GM18868 (cell line): ENCODE results near the gene CCDC178.
"Not testable (repeated sequence)": the region's sequence is repeated elsewhere in the genome, so short reads cannot be mapped to it uniquely, and the experiment has no call there.

Experiments
- ATAC-seq: cut with Tn5 transposase; IDR thresholded peaks from one replicate; pipeline ENCODE4 v1.9.1; 2021; ENCODE audit warnings: mild to moderate bottlenecking, moderate library complexity; ENCODE audit not compliant: unreplicated experiment

CCDC178 gene, protein sequence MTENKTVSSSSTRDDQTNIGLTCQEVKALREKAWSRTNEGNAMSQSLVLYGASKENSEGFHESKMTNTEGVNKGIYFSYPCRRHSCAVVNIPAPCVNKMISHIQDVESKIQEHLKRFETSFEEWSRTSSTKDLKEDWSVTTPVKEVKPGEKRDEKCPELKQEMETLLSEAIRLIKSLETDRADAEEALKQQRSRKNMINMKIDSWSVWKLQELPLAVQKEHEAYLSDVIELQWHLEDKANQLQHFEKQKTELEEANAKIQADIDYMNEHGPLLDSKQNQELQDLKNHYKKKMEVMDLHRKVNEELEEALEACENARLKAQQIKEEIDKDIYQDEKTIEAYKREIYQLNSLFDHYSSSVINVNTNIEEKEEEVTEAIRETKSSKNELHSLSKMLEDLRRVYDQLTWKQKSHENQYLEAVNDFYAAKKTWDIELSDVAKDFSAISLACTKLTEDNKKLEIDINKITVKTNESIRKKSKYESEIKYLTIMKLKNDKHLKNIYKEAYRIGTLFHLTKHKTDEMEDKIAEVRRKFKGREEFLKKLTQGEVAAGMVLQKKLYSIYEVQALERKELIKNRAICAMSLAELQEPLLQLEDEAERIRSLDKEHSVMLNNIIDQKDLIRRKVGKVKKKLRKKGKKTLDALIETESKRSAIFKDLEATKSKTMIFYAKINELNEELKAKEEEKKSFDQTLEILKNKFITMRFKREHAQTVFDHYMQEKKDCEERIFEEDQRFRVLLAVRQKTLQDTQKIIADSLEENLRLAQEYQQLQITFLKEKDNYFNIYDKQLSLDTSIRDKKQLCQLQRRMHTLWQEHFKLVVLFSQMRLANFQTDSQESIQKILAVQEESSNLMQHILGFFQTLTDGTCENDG

GRCh38 chr18:33440060-33441043 lies at the start of gene CCDC178:
CCDC178 (minus strand) TSS chr18:33440721; CDS start chr18:33412088, 28,633 bp downstream.
- no peak for ATAC-seq

DNA sequence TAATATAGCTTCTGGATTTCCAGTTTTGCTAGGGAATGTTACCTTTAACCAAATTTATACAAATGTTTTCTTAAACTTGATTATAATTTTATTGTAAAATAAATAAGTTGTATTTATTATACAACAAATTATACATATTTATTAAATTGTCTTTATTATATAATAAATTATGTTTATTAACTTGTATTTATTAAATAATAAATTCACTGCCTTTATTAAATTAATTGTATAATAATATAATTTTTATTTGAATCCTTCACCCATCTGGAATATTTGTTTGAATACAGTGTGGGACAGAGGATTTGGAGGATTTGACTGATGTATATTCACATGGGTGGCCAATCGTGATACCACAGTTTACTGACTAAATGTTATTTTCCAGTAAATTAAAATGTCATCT lies 43.4 kb upstream of the CCDC178 start:
- ATAC-seq = no peak

GRCh38 chr18:33472509-33472908 lies 32.0 kb upstream of the CCDC178 start:
- no peak for ATAC-seq

GRCh38 chr18:33470216-33470615 lies 29.7 kb upstream of the CCDC178 start:
- no peak for ATAC-seq

GRCh38 chr18:33469699-33470098 lies 29.2 kb upstream of the CCDC178 start:
- ATAC-seq = no peak

- ATAC-seq = no peak
Measured at GRCh38 chr18:33467531-33467930, 27.0 kb upstream of the CCDC178 start.

- no peak for ATAC-seq
Measured at GRCh38 chr18:33466822-33467221, 26.3 kb upstream of the CCDC178 start.

DNA sequence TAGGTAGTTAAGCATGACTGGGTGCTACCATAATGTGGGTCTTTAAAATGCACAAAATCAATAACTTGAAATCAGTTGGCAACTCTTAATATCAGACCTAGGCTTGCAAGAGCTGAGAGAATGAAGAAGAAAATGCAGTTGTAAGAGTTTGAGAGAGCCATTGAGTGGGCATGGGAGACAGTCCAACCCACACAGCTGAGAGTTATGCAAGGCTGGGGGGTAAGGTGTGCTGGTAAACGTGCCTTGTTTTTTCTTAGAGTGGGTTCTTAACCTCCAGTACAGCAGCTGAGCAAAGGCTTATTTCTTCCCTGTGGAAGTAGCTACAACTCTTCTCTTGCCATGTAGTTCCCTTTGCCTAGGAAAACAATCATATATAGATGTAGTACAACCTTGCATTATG lies 20.2 kb upstream of the CCDC178 start:
- no peak for ATAC-seq

- no peak for ATAC-seq
Measured at GRCh38 chr18:33459612-33460011, 19.1 kb upstream of the CCDC178 start.

DNA sequence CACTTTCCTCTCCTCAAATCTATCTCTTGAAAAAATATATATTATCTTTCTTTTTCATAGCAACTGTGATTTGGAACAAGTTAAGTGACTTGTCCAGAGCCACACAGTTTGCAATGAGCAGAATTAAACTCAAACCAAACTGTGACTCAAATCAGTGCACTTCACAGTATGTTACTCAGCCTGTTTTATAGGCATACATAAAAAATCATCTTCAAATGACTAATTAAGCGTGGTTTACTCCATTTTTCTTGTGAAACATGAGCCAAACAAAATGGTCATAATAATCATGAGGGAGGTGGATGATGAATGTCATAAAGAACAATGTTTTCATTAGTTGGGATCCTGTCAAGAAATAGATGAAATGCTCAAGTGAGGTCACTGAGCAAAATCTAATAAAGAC lies 6.1 kb upstream of the CCDC178 start:
- no peak for ATAC-seq

DNA sequence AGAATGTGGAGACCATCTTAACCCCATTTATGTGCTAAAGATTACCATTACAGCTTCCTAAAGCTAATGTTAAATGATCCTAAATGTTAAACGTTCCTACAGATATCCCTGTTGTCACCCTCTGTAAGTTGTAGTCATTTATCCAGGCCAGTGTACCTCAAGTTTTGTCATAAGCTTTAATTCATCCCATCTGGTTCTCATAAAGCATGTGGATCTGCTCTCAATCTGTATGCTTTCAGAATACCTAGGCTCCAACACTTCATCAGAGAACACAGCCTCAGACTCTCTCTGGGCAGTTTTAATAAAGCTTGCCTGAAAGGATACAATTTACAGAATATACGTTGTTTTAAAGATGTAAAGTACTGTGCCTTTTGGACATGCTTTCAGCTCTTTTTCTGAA lies 4.2 kb upstream of the CCDC178 start:
- no peak for ATAC-seq

- ATAC-seq = no peak
Measured at GRCh38 chr18:33432857-33433256, 7.7 kb downstream of the CCDC178 start.

DNA sequence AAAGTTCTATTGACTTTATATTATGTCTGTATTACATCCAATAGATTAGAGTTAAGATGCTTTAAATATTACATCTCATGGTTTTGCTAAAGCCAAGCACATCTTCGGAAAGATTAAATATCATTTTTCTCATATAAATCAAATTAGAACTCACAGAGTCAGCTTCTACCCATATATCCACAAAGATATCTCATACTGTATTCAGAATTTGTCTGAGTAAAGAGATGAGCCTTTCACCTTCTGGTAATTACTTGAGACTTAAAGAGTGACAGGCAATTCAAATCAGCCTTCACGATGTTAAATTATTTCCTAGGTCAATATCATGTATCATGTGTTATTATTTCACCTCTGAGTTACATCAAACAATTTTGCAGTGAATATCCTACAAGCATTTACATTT lies 13.0 kb downstream of the CCDC178 start:
- ATAC-seq = no peak

GRCh38 chr18:33424266-33424946 lies 16.1 kb downstream of the CCDC178 start:
- ATAC-seq = no peak

- ATAC-seq = no peak
Measured at GRCh38 chr18:33421225-33421624, 19.3 kb downstream of the CCDC178 start.

GRCh38 chr18:33404244-33404873 lies 36.2 kb downstream of the CCDC178 start:
- peak; percentile 78 for ATAC-seq

DNA sequence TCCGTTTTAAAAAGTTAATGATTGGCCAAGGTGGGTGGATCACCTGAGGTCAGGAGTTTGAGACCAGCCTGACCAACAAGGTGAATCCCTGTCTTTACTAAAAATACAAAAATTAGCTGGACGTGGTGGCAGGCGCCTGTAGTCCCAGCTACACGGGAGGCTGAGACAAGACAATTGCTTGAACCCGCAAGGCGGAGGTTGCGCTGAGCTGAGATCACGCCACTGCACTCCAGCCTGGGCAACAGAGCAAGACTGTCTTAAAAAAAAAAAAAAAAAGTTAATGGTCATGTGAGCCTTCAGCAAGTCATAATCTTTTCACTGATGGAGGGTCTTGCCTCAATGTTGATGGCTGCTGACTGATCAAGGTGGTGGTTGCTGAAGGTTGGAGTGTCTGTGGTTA lies 41.6 kb downstream of the CCDC178 start:
- not testable (repeated sequence) for ATAC-seq

DNA sequence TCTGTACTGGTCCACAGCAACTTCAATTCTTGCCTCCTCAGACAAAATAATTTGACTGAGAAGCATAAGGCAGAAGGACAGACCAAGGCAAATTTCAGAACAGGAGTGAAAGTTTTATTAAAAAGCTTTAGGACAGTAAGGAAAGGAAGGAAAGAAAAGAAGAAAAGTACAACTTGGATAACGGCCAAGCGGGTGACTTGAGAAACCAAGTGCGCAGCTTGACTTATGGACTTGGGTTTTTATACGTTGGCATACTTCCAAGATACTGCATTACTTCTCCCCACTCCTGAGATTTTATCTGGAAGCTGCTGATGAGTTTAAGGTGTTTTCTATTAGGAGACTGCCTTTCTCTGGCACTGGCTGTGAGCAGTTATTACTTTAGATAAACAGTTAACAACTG lies 64.7 kb downstream of the CCDC178 start:
- no peak for ATAC-seq

DNA sequence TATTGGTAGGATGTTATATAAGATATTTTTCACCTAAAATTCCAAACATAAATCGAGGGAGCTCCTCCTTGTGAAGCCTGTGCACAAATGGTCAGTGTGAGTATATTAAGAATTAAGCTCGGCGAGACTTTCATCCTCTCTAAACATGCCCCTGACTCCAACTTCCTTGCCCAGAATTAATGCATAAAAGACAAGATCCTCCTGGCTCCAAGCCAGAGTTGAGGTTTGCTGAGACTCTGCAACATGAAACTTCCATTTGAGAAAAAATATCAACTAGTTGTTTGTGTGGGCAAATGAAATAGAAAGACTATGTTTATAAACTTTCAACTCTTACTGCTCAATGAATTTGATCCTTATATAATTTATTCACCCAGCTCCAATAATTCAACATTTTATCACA lies 68.1 kb downstream of the CCDC178 start:
- ATAC-seq = no peak
